Type B pancreatic cell (in vitro differentiated cells): ENCODE measurements around the gene PKM. TPM values are rescaled to one million over a fixed set of nuclear protein-coding genes. Genes with fewer than 3 reads are reported as not detected.

ENCODE experiments used
- DNase-seq: peaks from one replicate; pipeline ENCODE4 v3.0.0; 2021; ENCODE audit warnings: mixed read lengths; ENCODE audit not compliant: unreplicated experiment; ENCODE audit errors: extremely low spot score
- H3K27ac Mint-ChIP-seq: 2 replicates; pipeline ENCODE4 v1.8.0; 2021; ENCODE audit warnings: mild to moderate bottlenecking, mixed read lengths
- H3K27me3 Mint-ChIP-seq: 2 replicates; pipeline ENCODE4 v1.8.0; 2021; ENCODE audit warnings: mixed read lengths
- H3K36me3 Mint-ChIP-seq: 2 replicates; pipeline ENCODE4 v1.8.0; 2021; ENCODE audit warnings: mixed read lengths
- H3K4me1 Mint-ChIP-seq: one replicate; pipeline ENCODE4 v1.8.0; 2021; ENCODE audit warnings: mixed read lengths; ENCODE audit not compliant: unreplicated experiment
- H3K4me3 Mint-ChIP-seq: 2 replicates; pipeline ENCODE4 v1.8.0; 2021; ENCODE audit warnings: mild to moderate bottlenecking, mixed read lengths
- H3K9me3 Mint-ChIP-seq: 2 replicates; pipeline ENCODE4 v1.8.0; 2021; ENCODE audit warnings: mixed read lengths
- CTCF ChIP-seq: fragments of 200-600 bp; sonication (generic); conservative IDR thresholded peaks from 2 replicates; pipeline ENCODE4 v1.5.0; 2021; ENCODE audit warnings: antibody characterized with exemption, mild to moderate bottlenecking
- total RNA-seq: library from RNA; stranded (reverse); gene quantifications from 2 replicates; pipeline ENCODE4 v1.2.1, GENCODE V29; 2021; ENCODE audit warnings: low replicate concordance

PKM gene
- total RNA-seq, 1 donor from 2014 or later, result 663 TPM

- H3K4me3 Mint-ChIP-seq, result no peak overlapping the region
- H3K4me1 Mint-ChIP-seq, result peaks cover 20% of the 10 kb centered on the region
- no peaks in the 10 kb centered on the region for H3K36me3 Mint-ChIP-seq
- no peak for DNase-seq
- TF ChIP-seq CTCF, result no peak
- H3K9me3 Mint-ChIP-seq, result no peaks in the 10 kb centered on the region
- peaks cover 12% of the 10 kb centered on the region for H3K27me3 Mint-ChIP-seq
- H3K27ac Mint-ChIP-seq, result no peak overlapping the region
Observed at GRCh38 chr15:72178976-72179585, 51.9 kb downstream of the PKM start.

GRCh38 chr15:72176743-72177142, 54.2 kb downstream of the PKM start:
- Mint-ChIP-seq H3K27ac (no peak overlapping the region), H3K4me3 (no peak overlapping the region), H3K4me1 (peaks cover 19% of the 10 kb centered on the region), H3K36me3 (no peaks in the 10 kb centered on the region), H3K9me3 (no peaks in the 10 kb centered on the region), H3K27me3 (peaks cover 7% of the 10 kb centered on the region)
- TF ChIP-seq CTCF, result no peak
- no peak for DNase-seq

GRCh38 chr15:72176159-72176558, 54.8 kb downstream of the PKM start:
- Mint-ChIP-seq H3K27me3 (peaks cover 7% of the 10 kb centered on the region), H3K4me1 (peaks cover 14% of the 10 kb centered on the region), H3K27ac (no peak overlapping the region), H3K36me3 (no peaks in the 10 kb centered on the region), H3K9me3 (no peaks in the 10 kb centered on the region), H3K4me3 (no peak overlapping the region)
- TF ChIP-seq CTCF, result no peak
- no peak for DNase-seq

GRCh38 chr15:72175186-72176044, 55.6 kb downstream of the PKM start:
- Mint-ChIP-seq H3K4me3 (no peak overlapping the region), H3K36me3 (no peaks in the 10 kb centered on the region), H3K4me1 (peaks cover 10% of the 10 kb centered on the region), H3K27me3 (peaks cover 4% of the 10 kb centered on the region), H3K9me3 (no peaks in the 10 kb centered on the region), H3K27ac (no peak overlapping the region)
- no peak for DNase-seq
- TF ChIP-seq CTCF, result no peak

- no peak for TF ChIP-seq CTCF
- no peak overlapping the region for H3K4me3 Mint-ChIP-seq
- DNase-seq, result no peak
- no peaks in the 10 kb centered on the region for H3K36me3 Mint-ChIP-seq
- no peaks in the 10 kb centered on the region for H3K9me3 Mint-ChIP-seq
- H3K4me1 Mint-ChIP-seq, result peaks cover 10% of the 10 kb centered on the region
- H3K27me3 Mint-ChIP-seq, result peaks cover 4% of the 10 kb centered on the region
- no peak overlapping the region for H3K27ac Mint-ChIP-seq
Observed at GRCh38 chr15:72174551-72175165, 56.3 kb downstream of the PKM start.
